B cell (primary cell): ENCODE results near the gene STOML1. TPM values are rescaled to one million over a fixed set of nuclear protein-coding genes. Genes with fewer than 3 reads are reported as not detected.

ENCODE experiments used
- ATAC-seq: fragments of 200-7000 bp; cut with Tn5 transposase; one replicate; pipeline ENCODE4 v1.10.0; 2021; ENCODE audit warnings: low read depth, mild to moderate bottlenecking, moderate number of reproducible peaks, moderate library complexity
- CTCF ChIA-PET: fragments of 350-600 bp; sonication (Branson Sonifier 250); formaldehyde crosslinking; loops from one replicate; lab custom pipeline; 2021; ENCODE audit warnings: antibody characterized with exemption, inconsistent platforms; lab: Charles Lee
- POLR2A ChIA-PET: fragments of 350-600 bp; sonication (Branson Sonifier 250); formaldehyde crosslinking; loops from one replicate; lab custom pipeline; 2021; ENCODE audit warnings: antibody characterized with exemption; lab: Charles Lee
- DNase-seq: peaks from one replicate; pipeline ENCODE4 v3.0.0; 2013
- H2AFZ ChIP-seq: 2 replicates; pipeline ENCODE4 v1.6.1; 2012; ENCODE audit warnings: mild to moderate bottlenecking, low read depth, low read length; ENCODE audit not compliant: insufficient read depth, poor library complexity, severe bottlenecking
- H3K27ac ChIP-seq, 2 donors: 1 replicate in 1 of 2; 2 replicates in 1 of 2; pipeline ENCODE4 v1.5.1; 2012 to 2013; ENCODE audit warnings: low read length in 2 of 2, mild to moderate bottlenecking in 2 of 2, moderate library complexity in 1 of 2
- H3K27me3 ChIP-seq, 4 experiments: fragments of 200-600 bp in 1 of 4; sonication (generic) in 1 of 4; replicated peaks in 1 of 4; 1 replicate in 2 of 4; 2 replicates in 2 of 4; pipeline versions ENCODE4 v1.6.1 to v1.7.0; 2013 to 2016; ENCODE audit warnings: low read length in 3 of 4, mild to moderate bottlenecking in 2 of 4, mixed read lengths in 1 of 4, moderate library complexity in 1 of 4; ENCODE audit not compliant: insufficient read depth in 4 of 4, control insufficient read depth in 3 of 4; ENCODE audit errors: control extremely low read depth in 1 of 4
- H3K36me3 ChIP-seq, 2 experiments: replicated peaks in 1 of 2; 1 replicate in 1 of 2; 2 replicates in 1 of 2; pipeline versions ENCODE4 v1.6.1 to v1.7.1; 2013; ENCODE audit warnings: low read length in 1 of 2; ENCODE audit not compliant: insufficient read depth in 2 of 2, control insufficient read depth in 1 of 2; ENCODE audit errors: control extremely low read depth in 1 of 2, extremely low read depth in 1 of 2
- H3K4me1 ChIP-seq, 2 donors: fragments of 200-600 bp in 1 of 2; sonication (generic) in 1 of 2; 1 replicate in 1 of 2; 2 replicates in 1 of 2; pipeline versions ENCODE4 v1.5.1 to v1.6.1; 2013 to 2017; ENCODE audit warnings: low read length in 2 of 2; ENCODE audit not compliant: control insufficient read depth in 2 of 2, insufficient read depth in 2 of 2
- H3K4me2 ChIP-seq: replicated peaks from 2 replicates; pipeline ENCODE3; 2012; ENCODE audit warnings: mild to moderate bottlenecking, low read depth, low read length; ENCODE audit not compliant: poor library complexity, severe bottlenecking
- H3K4me3 ChIP-seq, 5 experiments: fragments of 200-600 bp in 1 of 5; sonication (generic) in 1 of 5; 1 replicate in 3 of 5; 2 replicates in 2 of 5; pipeline versions ENCODE4 v1.5.1 to v1.7.0; 2011 to 2016; ENCODE audit warnings: low read length in 4 of 5, mild to moderate bottlenecking in 4 of 5, low read depth in 2 of 5, control low read depth in 1 of 5, moderate library complexity in 1 of 5; ENCODE audit not compliant: insufficient read depth in 1 of 5; ENCODE audit errors: control extremely low read depth in 1 of 5, extremely low read depth in 1 of 5
- H3K79me2 ChIP-seq: fragments of 200-600 bp; sonication (generic); one replicate; pipeline ENCODE4 v1.6.0; 2016; ENCODE audit warnings: low read length; ENCODE audit not compliant: control insufficient read depth, insufficient read depth
- H3K9ac ChIP-seq: fragments of 200-600 bp; sonication (generic); 2 replicates; pipeline ENCODE4 v1.6.1; 2017; ENCODE audit warnings: mild to moderate bottlenecking, low read length, moderate library complexity
- H3K9me3 ChIP-seq, 3 donors: one replicate each; pipeline versions ENCODE4 v1.6.1 to v1.7.1; 2013; ENCODE audit warnings: low read length in 2 of 3; ENCODE audit not compliant: control insufficient read depth in 2 of 3, insufficient read depth in 1 of 3; ENCODE audit errors: control extremely low read depth in 1 of 3
- H4K20me1 ChIP-seq: 2 replicates; pipeline ENCODE4 v1.6.0; 2012; ENCODE audit warnings: mild to moderate bottlenecking, low read length; ENCODE audit not compliant: insufficient read depth, control insufficient read depth, poor library complexity, severe bottlenecking
- H3K27ac Mint-ChIP-seq: one replicate; pipeline ENCODE4 v1.8.0; 2021; ENCODE audit warnings: mixed read lengths
- H3K27me3 Mint-ChIP-seq: one replicate; pipeline ENCODE4 v1.8.0; 2021; ENCODE audit warnings: mixed read lengths
- H3K4me1 Mint-ChIP-seq: one replicate; pipeline ENCODE4 v1.8.0; 2021; ENCODE audit warnings: mixed read lengths
- H3K4me3 Mint-ChIP-seq: one replicate; pipeline ENCODE4 v1.8.0; 2021; ENCODE audit warnings: mixed read lengths
- H3K9me3 Mint-ChIP-seq: one replicate; pipeline ENCODE4 v1.8.0; 2022; ENCODE audit warnings: mixed read lengths; ENCODE audit not compliant: insufficient read depth
- CTCF ChIP-seq: fragments of 200-600 bp; IDR thresholded peaks from one replicate; pipeline ENCODE4 v1.8.0; 2022; ENCODE audit warnings: antibody characterized with exemption, mild to moderate bottlenecking
- EZH2 ChIP-seq: IDR thresholded peaks from 2 replicates; pipeline ENCODE4 v1.6.1; 2012; ENCODE audit warnings: borderline replicate concordance, low read depth, mild to moderate bottlenecking, moderate library complexity, low read length; ENCODE audit not compliant: insufficient read depth, poor library complexity, severe bottlenecking
- WGBS: methylation state at CpG from one replicate; pipeline ENCODE4 v1.1.5; 2013; ENCODE audit warnings: missing lambda C conversion rate; ENCODE audit not compliant: insufficient coverage; 5-methylcytosine and 5-hydroxymethylcytosine counted together
- intact Hi-C: fragments of 100-400 bp; cut with micrococcal nuclease; formaldehyde crosslinking; loops from one replicate; pipeline ENCODE4 v1.10.0; 2022
- polyA plus RNA-seq: library from polyadenylated mRNA; depleted of rRNA; stranded (reverse); fragments of >200 nt; gene quantifications from 2 replicates; pipeline ENCODE4 v1.2.3, GENCODE V29; 2012
- total RNA-seq, 2 donors: library from RNA; stranded (reverse); fragments of 120-200 nt in 1 of 2; gene quantifications; 1 replicate in 1 of 2; 2 replicates in 1 of 2; pipeline versions ENCODE4 v1.2.3 to v1.2.4, GENCODE V29; 2013 to 2022

STOML1 gene
- total and polyA plus RNA-seq, 2 donors (not counting 1 experiment from before 2014, with no cell fraction given): 6.2 to 11.3 TPM

GRCh38 chr15:74039656-74040010, 47.5 kb upstream of the STOML1 start:
- Histone ChIP-seq H3K9ac (no peak overlapping the region), H3K27ac (no peak overlapping the region), H3K4me1 (no peaks in the 10 kb centered on the region), H3K4me3 (no peak overlapping the region), H3K4me2 (no peak overlapping the region), H3K79me2 (no peaks in the 10 kb centered on the region), H4K20me1 (no peaks in the 10 kb centered on the region), H3K9me3 (no peaks in the 10 kb centered on the region), H3K27me3 (no peaks in the 10 kb centered on the region), H3K36me3 (peaks cover 0 to 51% of the 10 kb centered on the region in 2 experiments), H2AFZ (no peak overlapping the region)
- no peaks in the 10 kb centered on the region for H3K4me1 Mint-ChIP-seq
- intact Hi-C loops: loop anchor here (5.0 kb wide), 1 partner anchor 67 kb away; no protein-coding TSS in a partner anchor
- ATAC-seq (no peak), DNase-seq (no peak)
- 94% methylated on average over 3 of the region's 5 CpGs for WGBS
- no peaks in the 10 kb centered on the region for H3K27me3 Mint-ChIP-seq
- no peak overlapping the region for H3K4me3 Mint-ChIP-seq
- H3K27ac Mint-ChIP-seq: no peak overlapping the region
- no peaks in the 10 kb centered on the region for H3K9me3 Mint-ChIP-seq
- ChIA-PET POLR2A (no interaction called here), CTCF (interaction anchor here (2.1 to 2.2 kb wide), 2 partner anchors 10 to 67 kb away, joined by 9 to 10 read pairs; no protein-coding TSS in a partner anchor)
- no peak for TF ChIP-seq CTCF
- no peak for TF ChIP-seq EZH2

GRCh38 chr15:74038707-74039655, 46.9 kb upstream of the STOML1 start:
- no peak overlapping the region for H3K4me2 ChIP-seq
- H3K27ac ChIP-seq: no peak overlapping the region
- H3K4me1 Mint-ChIP-seq: no peaks in the 10 kb centered on the region
- H3K79me2 ChIP-seq: no peaks in the 10 kb centered on the region
- H2AFZ ChIP-seq: no peak overlapping the region
- H3K4me3 Mint-ChIP-seq: no peak overlapping the region
- no peaks in the 10 kb centered on the region for H3K9me3 ChIP-seq
- CTCF ChIA-PET: interaction anchor here (0.6 to 2.2 kb wide), 5 partner anchors 9 to 251 kb away, joined by 3 to 10 read pairs (median 7); no protein-coding TSS in a partner anchor
- no peak for DNase-seq
- H3K9ac ChIP-seq: no peak overlapping the region
- intact Hi-C loops: loop anchor here (5.0 kb wide), 1 partner anchor 67 kb away; no protein-coding TSS in a partner anchor
- no peak for ATAC-seq
- POLR2A ChIA-PET: no interaction called here
- no peaks in the 10 kb centered on the region for H4K20me1 ChIP-seq
- no peaks in the 10 kb centered on the region for H3K27me3 Mint-ChIP-seq
- no peaks in the 10 kb centered on the region for H3K27me3 ChIP-seq
- H3K36me3 ChIP-seq: peaks cover 0 to 52% of the 10 kb centered on the region in 2 experiments
- TF ChIP-seq EZH2 (no peak), CTCF (no peak)
- no peak overlapping the region for H3K4me3 ChIP-seq
- H3K27ac Mint-ChIP-seq: no peak overlapping the region
- WGBS: 94% methylated on average over 8 of the region's 9 CpGs
- H3K9me3 Mint-ChIP-seq: no peaks in the 10 kb centered on the region
- no peaks in the 10 kb centered on the region for H3K4me1 ChIP-seq
